Hematopoietic multipotent progenitor cell treated with erythropoietin and hydrocortisone succinate and interleukin-3 and kit ligand, for 4 days (in vitro differentiated cells): ENCODE results near the gene MMAA.
"Not testable (repeated sequence)": the region's sequence is repeated elsewhere in the genome, so short reads cannot be mapped to it uniquely, and the experiment has no call there.

Experiments used
- DNase-seq: peaks from one replicate; pipeline ENCODE4 v3.0.0-alpha.2; 2015

The MMAA gene

DNA sequence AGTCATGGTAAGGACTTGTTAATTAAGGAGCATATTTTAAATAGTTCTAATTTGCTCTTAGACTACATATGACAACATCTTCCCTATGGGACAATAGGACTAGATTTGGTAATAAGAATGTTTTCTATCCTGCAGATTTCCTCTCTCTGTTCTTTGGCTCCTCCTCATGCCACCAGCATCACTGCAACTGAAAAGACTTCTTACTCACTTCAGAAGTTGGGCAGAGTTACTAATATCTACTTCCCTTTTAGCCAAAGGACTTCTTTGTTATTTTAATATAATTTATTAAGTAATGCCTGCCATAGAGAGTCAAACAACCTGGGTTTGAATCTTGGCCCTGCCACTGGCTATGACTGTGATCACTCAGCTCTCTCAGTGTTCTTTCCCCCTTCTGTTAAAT is 16.4 kb downstream of the MMAA start:
- DNase-seq, result no peak

GRCh38 chr4:145639186-145639698 is 20.1 kb downstream of the MMAA start:
- no peak for DNase-seq

DNA sequence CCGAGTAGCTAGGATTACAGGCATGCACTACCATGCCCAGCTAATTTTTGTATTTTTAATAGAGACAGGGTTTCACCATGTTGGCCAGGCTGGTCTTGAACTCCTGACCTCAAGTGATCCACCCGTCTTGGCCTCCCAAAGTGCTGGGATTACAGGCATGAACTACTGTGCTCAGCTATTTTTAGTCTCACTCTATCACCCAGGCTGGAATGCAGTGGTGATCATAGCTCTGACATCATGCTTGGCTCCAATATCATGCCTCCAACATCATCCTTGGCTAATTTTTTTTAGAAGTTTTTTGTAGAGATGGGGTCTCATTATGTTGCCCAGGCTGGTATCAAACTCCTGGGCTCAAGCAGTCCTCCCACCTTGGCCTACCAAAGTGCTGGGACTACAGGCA is 21.1 kb downstream of the MMAA start:
- DNase-seq, result not testable (repeated sequence)

- DNase-seq, result no peak
Measured at GRCh38 chr4:145643295-145643694, 24.1 kb downstream of the MMAA start.

- DNase-seq, result peak; percentile 65
Measured at GRCh38 chr4:145644699-145645098, 25.5 kb downstream of the MMAA start.

DNA sequence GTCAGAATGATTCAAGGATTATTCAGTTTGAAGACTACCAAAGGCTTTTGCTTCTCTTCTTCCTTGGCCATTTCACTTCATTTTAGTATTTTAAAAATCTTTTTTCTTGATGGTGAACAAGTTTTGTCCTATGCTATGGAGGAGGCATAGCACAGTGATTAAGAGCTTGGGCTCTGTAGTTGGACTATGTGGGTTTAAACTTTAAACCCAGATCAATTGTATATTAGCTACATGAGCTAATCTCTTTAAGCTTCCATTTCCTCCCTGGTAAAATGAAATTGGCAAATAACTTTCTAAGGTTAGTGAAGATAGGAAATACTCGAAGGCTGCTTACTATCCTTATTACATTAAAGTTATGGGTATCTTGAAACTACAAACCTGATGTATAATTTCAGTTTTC is 37.0 kb downstream of the MMAA start:
- DNase-seq, result no peak

- DNase-seq, result no peak
Measured at GRCh38 chr4:145660064-145660463, 40.9 kb downstream of the MMAA start.

- DNase-seq, result no peak
Measured at GRCh38 chr4:145663194-145663593, 44.0 kb downstream of the MMAA start.

DNA sequence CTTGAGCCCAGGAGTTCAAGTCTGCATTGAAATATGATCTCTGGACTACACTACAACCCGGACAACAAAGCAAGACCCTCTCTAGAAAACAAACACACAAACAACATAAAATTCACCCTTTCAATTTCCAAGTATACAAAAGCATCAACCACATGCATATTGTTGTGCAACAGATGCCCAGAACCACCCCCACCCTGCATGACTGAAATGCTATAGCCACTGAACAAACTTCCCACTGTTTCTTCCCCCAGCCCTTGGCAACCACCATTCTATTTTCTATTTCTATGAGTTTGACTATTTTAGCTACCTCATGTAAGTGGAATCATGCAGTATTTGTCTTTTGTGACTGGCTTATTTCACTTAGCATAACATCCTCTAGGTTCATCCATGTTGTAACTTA is 46.6 kb downstream of the MMAA start:
- DNase-seq, result no peak

GRCh38 chr4:145670422-145670821 is 51.2 kb downstream of the MMAA start:
- no peak for DNase-seq

- no peak for DNase-seq
Measured at GRCh38 chr4:145679520-145679919, 60.3 kb downstream of the MMAA start.

DNA sequence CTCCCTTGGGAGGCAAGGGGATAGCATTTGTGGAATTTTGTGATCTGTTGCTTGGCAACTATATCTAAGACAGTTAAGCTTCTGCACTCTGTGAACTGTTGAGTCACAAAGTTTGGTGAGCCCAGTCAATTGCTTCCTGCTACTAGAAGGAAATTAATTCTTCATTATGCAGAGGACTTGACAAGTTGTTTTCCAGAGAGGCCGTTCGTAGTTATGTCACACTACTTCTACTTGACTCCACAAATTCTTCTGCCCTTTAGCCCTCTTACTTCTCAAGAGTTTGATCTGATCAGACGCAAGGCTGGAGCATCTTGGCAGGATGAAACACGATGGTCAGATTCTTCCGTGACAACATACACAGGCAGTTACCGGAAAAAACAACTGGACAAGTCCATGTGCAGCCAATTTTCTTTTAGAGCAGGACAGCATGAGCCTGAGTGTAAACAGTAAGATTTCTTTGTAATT is 60.8 kb downstream of the MMAA start, which contains the start of gene C4orf51:
C4orf51 (plus strand) TSS at position 156 of the 465 bp plus-strand sequence; CDS start at position 214, 58 bp downstream.
- no peak for DNase-seq

DNA sequence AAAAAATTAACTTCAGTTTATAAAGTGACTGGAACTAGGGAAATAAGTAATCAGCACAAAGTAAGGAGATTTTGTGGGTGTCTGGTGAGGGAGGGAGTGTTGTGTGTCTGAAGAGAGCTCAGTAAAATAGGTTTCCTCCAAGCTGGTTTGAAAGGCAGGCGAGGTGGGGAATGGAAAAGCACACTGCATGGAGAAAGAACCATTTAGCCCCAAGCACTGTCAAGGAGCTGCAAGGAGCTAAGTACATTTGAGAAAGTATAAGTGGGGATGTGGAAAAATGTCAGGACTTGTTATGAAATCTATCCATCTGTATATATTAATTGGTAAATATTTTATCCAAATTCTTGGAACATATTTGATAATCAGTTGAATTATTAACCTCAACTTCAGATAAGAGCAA is 61.7 kb downstream of the MMAA start:
- DNase-seq, result no peak

DNA sequence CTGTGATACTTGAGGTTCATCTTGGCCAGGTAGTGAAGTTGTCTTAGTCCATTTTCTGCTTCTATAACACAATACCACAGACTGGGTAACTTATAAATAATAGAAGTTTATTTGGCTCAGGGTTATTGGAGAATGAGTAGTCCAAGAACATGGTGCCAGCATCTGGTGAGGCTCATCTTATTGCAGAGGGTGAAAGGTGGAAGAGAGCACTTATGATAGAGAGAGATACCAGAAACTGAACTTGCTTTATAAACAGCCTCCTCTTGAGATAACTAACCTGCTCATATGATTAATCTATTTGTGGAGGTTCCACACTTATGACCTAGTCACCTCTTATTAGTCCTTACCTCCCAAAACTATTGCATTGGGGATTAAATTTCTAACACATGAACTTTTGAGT is 62.3 kb downstream of the MMAA start:
- DNase-seq, result no peak

GRCh38 chr4:145681956-145682355 is 62.8 kb downstream of the MMAA start:
- DNase-seq, result no peak

DNA sequence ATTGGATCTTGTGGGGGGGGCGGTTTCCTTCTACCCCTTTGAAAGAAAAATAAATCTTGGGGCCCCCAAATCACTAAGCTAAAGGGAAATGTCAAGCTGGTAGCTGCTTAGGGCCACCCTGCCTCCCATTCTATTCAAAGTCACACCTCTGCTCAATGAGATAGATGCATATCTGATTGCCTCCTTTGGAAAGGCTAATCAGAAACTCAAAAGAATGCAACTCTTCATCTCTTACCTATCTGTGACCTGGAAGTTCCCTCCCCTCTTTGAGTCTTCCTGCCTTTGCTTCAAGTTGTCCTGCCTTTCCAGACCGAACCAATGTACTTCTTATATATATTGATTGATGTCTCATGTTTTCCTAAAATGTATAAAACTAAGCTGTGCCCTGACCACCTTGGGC is 67.8 kb downstream of the MMAA start:
- DNase-seq, result no peak

GRCh38 chr4:145690610-145691009 is 71.4 kb downstream of the MMAA start:
- no peak for DNase-seq

- not testable (repeated sequence) for DNase-seq
Measured at GRCh38 chr4:145691416-145691815, 72.2 kb downstream of the MMAA start.

GRCh38 chr4:145694929-145695328 is 75.7 kb downstream of the MMAA start:
- no peak for DNase-seq

GRCh38 chr4:145697332-145697731 is 78.1 kb downstream of the MMAA start:
- no peak for DNase-seq

DNA sequence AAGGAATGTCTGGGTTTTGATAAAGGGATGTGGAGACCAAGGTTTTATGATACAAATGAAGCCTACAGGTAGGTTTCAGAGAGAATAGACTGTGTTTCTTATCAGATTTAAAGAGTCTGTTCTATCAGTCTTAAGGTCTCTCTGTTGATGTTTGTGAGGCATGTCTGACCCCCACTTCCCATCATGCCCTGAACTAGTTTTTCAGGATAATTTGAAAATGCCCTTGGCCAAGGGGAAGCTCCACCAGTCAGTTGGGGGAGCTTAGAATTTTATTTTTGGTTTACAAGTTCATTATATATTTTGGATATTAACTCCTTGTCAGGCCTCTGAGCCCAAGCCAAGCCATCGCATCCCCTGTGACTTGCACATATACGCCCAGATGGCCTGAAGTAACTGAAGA is 79.3 kb downstream of the MMAA start:
- DNase-seq, result no peak

DNA sequence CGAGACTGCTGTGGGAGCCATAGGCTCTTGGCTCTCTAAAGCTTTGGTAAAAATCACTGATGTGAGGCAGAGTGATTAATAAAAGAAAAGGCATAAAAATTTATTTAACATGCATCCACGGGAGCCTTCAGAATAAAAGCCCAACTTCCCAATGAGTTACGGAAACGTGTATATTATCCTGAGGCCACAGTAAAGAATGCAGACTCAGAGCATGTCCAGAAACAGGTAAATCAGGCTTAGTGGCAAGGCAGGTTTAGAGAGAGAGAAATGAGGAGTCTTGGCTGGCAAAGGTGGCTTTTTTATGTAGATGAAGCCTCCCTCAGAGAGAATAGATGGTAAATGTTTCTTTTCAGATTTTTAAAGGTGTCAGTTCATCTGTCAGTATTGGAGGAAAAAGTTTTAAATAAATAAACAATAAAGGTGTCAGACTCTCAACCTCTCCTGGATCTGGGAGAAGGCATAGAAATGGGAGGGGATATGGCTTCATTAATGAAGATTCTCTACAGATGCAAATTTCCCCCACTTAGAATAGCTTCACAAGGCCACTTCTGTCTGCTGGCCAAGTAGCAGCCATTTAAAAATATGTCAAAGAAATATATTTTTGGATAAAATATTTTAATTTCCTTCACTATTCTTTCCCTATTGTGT is 84.8 kb downstream of the MMAA start:
- DNase-seq, result no peak

DNA sequence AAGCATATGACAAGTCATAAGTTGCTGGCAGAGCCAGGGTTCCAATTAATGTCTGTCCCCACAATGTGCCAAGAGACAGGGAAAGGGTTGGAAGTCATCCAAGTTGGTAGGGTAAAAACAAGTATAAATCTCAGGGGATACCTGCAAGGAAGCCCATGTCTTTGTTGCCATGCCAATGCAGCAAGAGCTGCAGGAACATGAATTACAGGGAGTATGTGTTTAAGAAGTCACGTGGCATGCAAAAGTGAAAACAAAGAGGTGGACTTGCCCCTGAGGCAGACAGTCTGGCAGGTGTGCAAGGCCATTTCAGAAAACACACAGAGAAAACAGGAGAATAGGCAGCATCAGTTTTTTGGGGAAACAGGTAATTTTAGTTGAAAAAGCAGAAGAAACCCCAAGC is 90.2 kb downstream of the MMAA start:
- no peak for DNase-seq
